GM12873 (cell line): ENCODE measurements around the gene BANK1.
A peak's percentile ranks its signal among the peaks of the same experiment; 100 is the strongest.

Experiments used
- TF ChIP-seq, protein P1 (sequence below): IDR thresholded peaks from 2 replicates; pipeline ENCODE4 v1.5.1; 2012; ENCODE audit warnings: low read depth, mild to moderate bottlenecking, moderate library complexity, low read length, control low read depth; ENCODE audit not compliant: insufficient read depth; ENCODE audit errors: missing control alignments

The BANK1 gene, protein sequence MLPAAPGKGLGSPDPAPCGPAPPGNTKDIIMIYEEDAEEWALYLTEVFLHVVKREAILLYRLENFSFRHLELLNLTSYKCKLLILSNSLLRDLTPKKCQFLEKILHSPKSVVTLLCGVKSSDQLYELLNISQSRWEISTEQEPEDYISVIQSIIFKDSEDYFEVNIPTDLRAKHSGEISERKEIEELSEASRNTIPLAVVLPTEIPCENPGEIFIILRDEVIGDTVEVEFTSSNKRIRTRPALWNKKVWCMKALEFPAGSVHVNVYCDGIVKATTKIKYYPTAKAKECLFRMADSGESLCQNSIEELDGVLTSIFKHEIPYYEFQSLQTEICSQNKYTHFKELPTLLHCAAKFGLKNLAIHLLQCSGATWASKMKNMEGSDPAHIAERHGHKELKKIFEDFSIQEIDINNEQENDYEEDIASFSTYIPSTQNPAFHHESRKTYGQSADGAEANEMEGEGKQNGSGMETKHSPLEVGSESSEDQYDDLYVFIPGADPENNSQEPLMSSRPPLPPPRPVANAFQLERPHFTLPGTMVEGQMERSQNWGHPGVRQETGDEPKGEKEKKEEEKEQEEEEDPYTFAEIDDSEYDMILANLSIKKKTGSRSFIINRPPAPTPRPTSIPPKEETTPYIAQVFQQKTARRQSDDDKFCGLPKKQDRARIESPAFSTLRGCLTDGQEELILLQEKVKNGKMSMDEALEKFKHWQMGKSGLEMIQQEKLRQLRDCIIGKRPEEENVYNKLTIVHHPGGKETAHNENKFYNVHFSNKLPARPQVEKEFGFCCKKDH

DNA sequence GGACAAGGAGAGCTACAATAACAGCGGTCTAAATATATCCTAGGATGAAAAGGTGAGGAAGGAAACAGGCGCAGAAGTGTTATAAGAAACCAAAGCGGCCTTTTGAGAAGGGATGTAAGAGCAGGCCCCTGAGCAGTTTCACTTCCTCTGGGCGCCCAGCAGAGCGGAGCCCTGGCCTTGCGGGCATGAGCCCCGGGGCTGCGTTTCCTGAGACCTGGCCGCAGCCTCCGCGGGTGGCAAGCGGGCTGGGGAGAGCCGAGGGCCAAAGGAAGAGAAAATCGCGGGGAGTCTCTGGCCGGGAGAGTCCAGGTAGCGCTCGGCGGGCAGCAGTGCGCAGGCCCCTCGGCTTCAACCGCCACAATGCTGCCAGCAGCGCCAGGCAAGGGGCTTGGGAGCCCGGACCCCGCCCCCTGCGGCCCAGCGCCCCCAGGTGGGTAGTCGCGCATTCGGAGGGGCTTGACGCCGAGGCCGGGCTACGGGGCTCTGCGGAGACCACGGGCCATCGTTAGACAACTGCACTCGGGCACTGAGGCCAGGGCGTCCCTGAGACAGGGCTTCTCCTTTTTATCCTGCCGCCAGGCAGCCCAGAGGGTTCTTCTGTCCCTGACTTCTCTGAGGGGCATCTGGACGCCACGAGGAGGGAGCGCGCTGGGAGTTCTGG is at the start of gene BANK1:
TSS of gene BANK1 (plus strand) at position 210 of the 661 bp plus-strand sequence. CDS start at position 361, 151 bp downstream.
- TF ChIP-seq, protein P1, sequence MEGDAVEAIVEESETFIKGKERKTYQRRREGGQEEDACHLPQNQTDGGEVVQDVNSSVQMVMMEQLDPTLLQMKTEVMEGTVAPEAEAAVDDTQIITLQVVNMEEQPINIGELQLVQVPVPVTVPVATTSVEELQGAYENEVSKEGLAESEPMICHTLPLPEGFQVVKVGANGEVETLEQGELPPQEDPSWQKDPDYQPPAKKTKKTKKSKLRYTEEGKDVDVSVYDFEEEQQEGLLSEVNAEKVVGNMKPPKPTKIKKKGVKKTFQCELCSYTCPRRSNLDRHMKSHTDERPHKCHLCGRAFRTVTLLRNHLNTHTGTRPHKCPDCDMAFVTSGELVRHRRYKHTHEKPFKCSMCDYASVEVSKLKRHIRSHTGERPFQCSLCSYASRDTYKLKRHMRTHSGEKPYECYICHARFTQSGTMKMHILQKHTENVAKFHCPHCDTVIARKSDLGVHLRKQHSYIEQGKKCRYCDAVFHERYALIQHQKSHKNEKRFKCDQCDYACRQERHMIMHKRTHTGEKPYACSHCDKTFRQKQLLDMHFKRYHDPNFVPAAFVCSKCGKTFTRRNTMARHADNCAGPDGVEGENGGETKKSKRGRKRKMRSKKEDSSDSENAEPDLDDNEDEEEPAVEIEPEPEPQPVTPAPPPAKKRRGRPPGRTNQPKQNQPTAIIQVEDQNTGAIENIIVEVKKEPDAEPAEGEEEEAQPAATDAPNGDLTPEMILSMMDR = peak; percentile 22

DNA sequence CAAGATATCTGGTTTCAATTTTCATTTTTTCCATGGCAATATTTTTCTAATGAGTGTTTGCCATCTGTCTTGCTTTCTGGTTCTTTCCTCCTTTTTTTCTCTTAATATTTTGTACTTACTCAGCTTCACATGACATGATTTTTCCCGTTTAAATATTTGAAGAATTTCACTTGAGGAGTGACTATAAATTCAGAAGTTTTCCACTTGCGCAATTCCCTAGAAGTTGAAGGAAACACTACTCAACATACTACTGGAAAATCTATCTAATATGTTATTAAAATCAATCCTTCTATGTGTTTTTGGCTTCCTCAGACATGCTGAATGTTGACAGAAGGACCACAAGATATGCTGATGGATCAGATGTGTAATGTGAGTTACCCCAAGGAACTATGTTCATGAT is 36.8 kb upstream of the BANK1 start:
- TF ChIP-seq, protein P1 = no peak

DNA sequence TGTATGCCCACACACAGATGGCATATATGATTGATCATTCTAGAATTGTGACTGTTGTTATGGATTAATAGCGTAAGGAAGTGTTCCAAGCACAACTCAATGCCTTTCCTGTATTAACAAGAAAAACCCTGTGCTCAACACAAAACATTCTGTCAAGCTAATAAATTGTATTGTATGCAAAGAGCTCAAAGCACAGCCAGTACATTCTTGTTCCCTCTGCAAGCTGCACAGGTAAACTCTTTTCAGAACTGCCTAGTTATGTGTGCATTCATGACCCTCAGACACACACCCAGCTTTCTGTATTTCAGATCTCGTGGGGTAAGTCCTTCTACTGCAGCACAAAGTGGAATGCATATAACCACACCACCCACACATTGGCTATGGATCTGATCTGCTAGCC is 34.3 kb upstream of the BANK1 start:
- TF ChIP-seq, protein P1 = no peak

DNA sequence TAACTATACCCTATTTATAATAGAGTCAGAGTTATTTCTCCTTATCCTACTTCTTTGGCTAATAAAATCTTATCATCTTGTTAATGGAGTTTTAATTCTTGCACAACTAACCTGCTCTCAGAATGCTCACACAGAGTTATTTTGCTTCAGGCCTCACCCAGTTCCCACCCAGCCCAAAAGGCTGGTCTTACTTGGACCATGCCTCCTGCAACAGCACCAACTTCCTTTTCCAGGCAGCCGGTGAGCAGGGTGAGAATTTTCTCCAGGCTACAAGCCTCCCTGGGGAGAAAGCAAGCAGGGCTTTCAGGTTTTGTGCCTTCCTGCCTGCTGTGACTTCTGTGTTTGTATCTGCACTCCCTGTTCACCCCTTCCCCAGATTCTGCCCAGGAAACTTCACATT is 29.1 kb upstream of the BANK1 start:
- TF ChIP-seq, protein P1 = no peak

DNA sequence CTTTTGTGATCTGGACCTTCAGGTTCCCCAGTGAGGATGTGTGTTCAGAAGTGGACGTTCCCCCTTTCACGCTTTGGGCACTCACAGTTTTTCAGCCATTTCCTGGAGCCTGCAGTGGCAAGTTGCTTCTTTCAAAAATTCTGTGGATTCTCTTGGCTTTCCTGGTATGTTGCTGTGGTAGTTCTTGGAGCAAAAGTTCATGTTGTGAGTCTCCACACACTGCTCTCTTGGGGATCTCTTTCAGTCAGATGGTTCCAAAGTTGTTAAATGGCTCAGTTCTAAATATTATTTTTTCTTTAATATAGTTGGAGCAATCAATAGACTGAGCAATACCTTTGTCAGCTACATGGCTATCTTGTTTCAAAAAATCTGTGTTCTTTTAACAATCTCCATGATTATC is 28.5 kb upstream of the BANK1 start:
- TF ChIP-seq, protein P1 = no peak

DNA sequence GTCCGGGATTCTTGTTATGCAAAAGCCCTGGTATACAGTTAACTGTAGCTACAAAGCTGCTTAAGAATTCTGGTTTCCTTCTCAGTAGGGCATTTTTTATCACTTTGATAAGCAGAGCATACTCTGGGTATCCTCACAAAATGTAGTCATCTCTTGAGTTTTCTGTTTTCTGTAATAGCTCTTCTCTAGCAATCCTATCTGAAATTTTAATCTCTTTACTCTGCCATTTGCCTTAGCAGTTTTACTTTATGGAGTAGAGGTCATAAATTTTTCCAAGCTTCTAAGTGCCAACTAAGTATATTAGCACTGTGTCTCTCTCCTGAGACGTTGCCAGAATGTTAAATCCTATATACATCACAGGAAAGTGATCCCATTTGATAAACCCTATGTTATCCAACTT is 28.0 kb upstream of the BANK1 start:
- TF ChIP-seq, protein P1 = no peak

DNA sequence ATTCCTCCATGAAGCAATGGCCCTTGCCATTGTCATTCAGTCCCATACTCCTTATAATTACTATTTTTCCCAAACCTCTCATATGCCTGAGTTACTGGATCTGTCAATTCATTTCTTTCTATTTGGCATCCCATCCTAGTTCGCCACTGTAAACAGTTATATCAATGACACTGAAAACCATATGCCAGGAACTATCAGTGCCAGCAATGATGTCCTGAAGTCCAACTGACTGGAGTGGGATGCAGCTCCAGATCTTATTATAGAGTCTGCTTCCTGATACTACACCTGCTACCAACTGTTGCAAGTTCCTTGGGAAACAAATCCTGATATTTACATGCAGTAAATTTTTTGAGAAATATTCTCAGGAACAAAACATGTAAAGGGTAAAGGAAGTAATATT is 27.0 kb upstream of the BANK1 start:
- TF ChIP-seq, protein P1 = no peak
